NCI-H2196 (cell line): Measurements from ENCODE around the gene CYP26C1.

Experiments
- DNase-seq: peaks from one replicate; lab custom pipeline; 2025; ENCODE audit not compliant: unreplicated experiment; lab: John Stamatoyannopoulos, UW

CYP26C1 gene

GRCh38 chr10:93059975-93060886 lies at the start of gene CYP26C1:
CYP26C1 (plus strand) TSS chr10:93060798; CDS start chr10:93061264, 466 bp downstream.
- DNase-seq = no peak

GRCh38 chr10:93015722-93016121 lies 44.9 kb upstream of the CYP26C1 start:
- DNase-seq = no peak

GRCh38 chr10:93023013-93023650 lies 37.5 kb upstream of the CYP26C1 start:
- DNase-seq = no peak

- DNase-seq = no peak
Observed at GRCh38 chr10:93026072-93026471, 34.5 kb upstream of the CYP26C1 start.

GRCh38 chr10:93027508-93027907 lies 33.1 kb upstream of the CYP26C1 start:
- no peak for DNase-seq

- DNase-seq = no peak
Observed at GRCh38 chr10:93028883-93029282, 31.7 kb upstream of the CYP26C1 start.

GRCh38 chr10:93030409-93030808 lies 30.2 kb upstream of the CYP26C1 start:
- no peak for DNase-seq

- no peak for DNase-seq
Observed at GRCh38 chr10:93032105-93032808, 28.3 kb upstream of the CYP26C1 start.

- no peak for DNase-seq
Observed at GRCh38 chr10:93032809-93033137, 27.8 kb upstream of the CYP26C1 start.

GRCh38 chr10:93034426-93034825 lies 26.2 kb upstream of the CYP26C1 start:
- DNase-seq = no peak

- no peak for DNase-seq
Observed at GRCh38 chr10:93039110-93039509, 21.5 kb upstream of the CYP26C1 start.

- no peak for DNase-seq
Observed at GRCh38 chr10:93039721-93040120, 20.9 kb upstream of the CYP26C1 start.

GRCh38 chr10:93054486-93054885 lies 6.1 kb upstream of the CYP26C1 start:
- DNase-seq = no peak

- no peak for DNase-seq
Observed at GRCh38 chr10:93058139-93058538, 2.5 kb upstream of the CYP26C1 start.

- DNase-seq = no peak
Observed at GRCh38 chr10:93060887-93061593, 442 bp downstream of the CYP26C1 start.

GRCh38 chr10:93061594-93062513 lies 1.3 kb downstream of the CYP26C1 start:
- DNase-seq = no peak

- DNase-seq = no peak
Observed at GRCh38 chr10:93062514-93063143, 2.0 kb downstream of the CYP26C1 start.

GRCh38 chr10:93063144-93063976 lies 2.8 kb downstream of the CYP26C1 start:
- DNase-seq = no peak
